Loucy (cell line): Measurements from ENCODE around the gene PITRM1.

Experiments used
- CTCF ChIP-seq: fragments of 200-600 bp; sonication (generic); conservative IDR thresholded peaks from 2 replicates; pipeline ENCODE4 v1.5.1; 2014; ENCODE audit warnings: mild to moderate bottlenecking, antibody characterized with exemption, low read length
- EZH2phosphoT487 ChIP-seq: fragments of 200-600 bp; IDR thresholded peaks from 2 replicates; pipeline ENCODE4 v1.6.1; 2018; ENCODE audit warnings: antibody characterized with exemption, mild to moderate bottlenecking, moderate library complexity, borderline replicate concordance

GRCh38 chr10:3135006-3135405 is 37.6 kb downstream of the PITRM1 start:
- TF ChIP-seq CTCF (no peak), EZH2phosphoT487 (no peak)
